DND-41 (cell line): ENCODE measurements around the gene MTR.

ENCODE experiments used
- ATAC-seq: fragments of 200-7000 bp; cut with Tn5 transposase; 3 replicates; pipeline ENCODE4 v1.9.1; 2021; ENCODE audit warnings: low read depth; ENCODE audit not compliant: insufficient read depth
- DNase-seq: peaks from one replicate; pipeline ENCODE4 v3.0.0-alpha.2; 2020
- H2AFZ ChIP-seq: 2 replicates; pipeline ENCODE4 v1.6.0; 2012; ENCODE audit warnings: low read depth, low read length
- H3K27ac ChIP-seq: 2 replicates; pipeline ENCODE4 v1.5.1; 2012; ENCODE audit warnings: low read length, inconsistent platforms
- H3K27me3 ChIP-seq: fragments of 200-600 bp; sonication (generic); 2 replicates; pipeline ENCODE4 v1.6.0; 2012; ENCODE audit warnings: low read length, mild to moderate bottlenecking, inconsistent platforms; ENCODE audit not compliant: insufficient read depth, poor library complexity
- H3K36me3 ChIP-seq: 2 replicates; pipeline ENCODE4 v1.5.1; 2012; ENCODE audit warnings: low read length, inconsistent platforms; ENCODE audit not compliant: insufficient read depth
- H3K4me1 ChIP-seq: 2 replicates; pipeline ENCODE4 v1.5.1; 2012; ENCODE audit warnings: mild to moderate bottlenecking, low read length; ENCODE audit not compliant: insufficient read depth
- H3K4me2 ChIP-seq: 2 replicates; pipeline ENCODE4 v1.6.0; 2012; ENCODE audit warnings: mild to moderate bottlenecking, moderate library complexity, low read length, inconsistent platforms; ENCODE audit not compliant: insufficient read depth
- H3K4me3 ChIP-seq, 2 experiments: fragments of 200-600 bp in 1 of 2; shearing (Covaris generic) in 1 of 2; 2 replicates each; pipeline ENCODE4 v1.5.1; 2012 to 2016; ENCODE audit warnings: inconsistent platforms in 2 of 2, low read length in 2 of 2, mild to moderate bottlenecking in 2 of 2, low read depth in 1 of 2, moderate library complexity in 1 of 2
- H3K79me2 ChIP-seq: 2 replicates; pipeline ENCODE4 v1.6.0; 2012; ENCODE audit warnings: low read length, inconsistent platforms; ENCODE audit not compliant: insufficient read depth
- H3K9ac ChIP-seq: 2 replicates; pipeline ENCODE4 v1.6.0; 2012; ENCODE audit warnings: low read depth, mild to moderate bottlenecking, inconsistent platforms, low read length, moderate library complexity
- H3K9me3 ChIP-seq: 2 replicates; pipeline ENCODE4 v1.5.1; 2012; ENCODE audit warnings: low read length, moderate library complexity, mild to moderate bottlenecking, inconsistent platforms; ENCODE audit not compliant: insufficient read depth, severe bottlenecking
- H4K20me1 ChIP-seq: 2 replicates; pipeline ENCODE4 v1.6.0; 2012; ENCODE audit warnings: low read length; ENCODE audit not compliant: insufficient read depth
- EZH2 ChIP-seq: IDR thresholded peaks from 3 replicates; pipeline ENCODE4 v1.6.1; 2012; ENCODE audit warnings: borderline replicate concordance, low read depth, mild to moderate bottlenecking, moderate library complexity, low read length, inconsistent platforms; ENCODE audit not compliant: severe bottlenecking
- TF ChIP-seq, protein P1 (sequence below): IDR thresholded peaks from 2 replicates; pipeline ENCODE4 v1.5.1; 2012; ENCODE audit warnings: borderline replicate concordance, low read length, moderate library complexity, mild to moderate bottlenecking; ENCODE audit not compliant: poor library complexity, severe bottlenecking; ENCODE audit errors: extremely low read depth

The MTR gene

DNA sequence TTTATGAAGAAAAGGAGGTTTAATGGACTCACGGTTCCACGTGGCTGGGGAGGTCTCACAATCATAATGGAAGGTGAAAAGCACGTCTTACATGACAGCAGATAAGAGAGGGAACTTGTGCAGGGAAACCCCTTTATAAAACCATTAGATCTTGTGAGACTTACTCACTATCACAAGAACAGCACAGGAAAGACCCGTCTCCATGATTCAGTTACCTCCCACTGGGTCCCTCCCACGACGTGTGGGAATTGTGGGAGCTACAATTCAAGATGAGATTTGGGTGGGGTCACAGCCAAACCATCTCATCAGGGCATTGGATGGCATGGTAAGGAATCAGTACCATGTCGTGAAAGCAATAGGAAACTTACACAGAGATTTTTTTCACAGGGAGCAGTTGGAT lies 63.1 kb downstream of the MTR start:
- ATAC-seq (no peak), DNase-seq (no peak)
- TF ChIP-seq, protein P1, sequence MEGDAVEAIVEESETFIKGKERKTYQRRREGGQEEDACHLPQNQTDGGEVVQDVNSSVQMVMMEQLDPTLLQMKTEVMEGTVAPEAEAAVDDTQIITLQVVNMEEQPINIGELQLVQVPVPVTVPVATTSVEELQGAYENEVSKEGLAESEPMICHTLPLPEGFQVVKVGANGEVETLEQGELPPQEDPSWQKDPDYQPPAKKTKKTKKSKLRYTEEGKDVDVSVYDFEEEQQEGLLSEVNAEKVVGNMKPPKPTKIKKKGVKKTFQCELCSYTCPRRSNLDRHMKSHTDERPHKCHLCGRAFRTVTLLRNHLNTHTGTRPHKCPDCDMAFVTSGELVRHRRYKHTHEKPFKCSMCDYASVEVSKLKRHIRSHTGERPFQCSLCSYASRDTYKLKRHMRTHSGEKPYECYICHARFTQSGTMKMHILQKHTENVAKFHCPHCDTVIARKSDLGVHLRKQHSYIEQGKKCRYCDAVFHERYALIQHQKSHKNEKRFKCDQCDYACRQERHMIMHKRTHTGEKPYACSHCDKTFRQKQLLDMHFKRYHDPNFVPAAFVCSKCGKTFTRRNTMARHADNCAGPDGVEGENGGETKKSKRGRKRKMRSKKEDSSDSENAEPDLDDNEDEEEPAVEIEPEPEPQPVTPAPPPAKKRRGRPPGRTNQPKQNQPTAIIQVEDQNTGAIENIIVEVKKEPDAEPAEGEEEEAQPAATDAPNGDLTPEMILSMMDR = no peak
- TF ChIP-seq EZH2 = no peak
- no peaks in the 10 kb centered on the region for H3K27me3 ChIP-seq
- H3K4me1 ChIP-seq = no peaks in the 10 kb centered on the region
- H2AFZ ChIP-seq = no peak overlapping the region
- no peak overlapping the region for H3K27ac ChIP-seq
- H3K9ac ChIP-seq = no peak overlapping the region
- no peaks in the 10 kb centered on the region for H3K9me3 ChIP-seq
- no peaks in the 10 kb centered on the region for H4K20me1 ChIP-seq
- no peak overlapping the region for H3K4me2 ChIP-seq
- peaks cover 91% of the 10 kb centered on the region for H3K36me3 ChIP-seq
- no peak overlapping the region for H3K4me3 ChIP-seq
- no peaks in the 10 kb centered on the region for H3K79me2 ChIP-seq

DNA sequence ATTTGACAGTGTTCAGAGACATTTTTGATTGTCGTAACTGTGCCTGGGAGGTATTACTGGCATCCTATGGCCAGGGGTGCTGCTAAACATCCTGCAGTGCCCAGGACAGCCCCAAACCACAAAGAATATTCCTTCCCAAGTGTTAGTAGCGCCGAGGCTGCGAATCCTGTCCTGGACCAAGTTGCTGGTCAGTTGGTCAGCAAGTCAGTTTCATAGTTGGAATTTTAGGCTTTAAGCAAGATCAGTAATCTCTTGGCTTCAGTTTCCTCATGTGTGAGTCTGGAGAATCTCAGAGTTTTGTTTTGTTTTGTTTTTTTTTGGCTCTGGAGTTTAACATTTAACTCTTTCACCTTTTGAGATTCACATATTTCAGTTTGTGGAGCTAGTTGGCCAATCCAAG lies 65.0 kb downstream of the MTR start:
- Histone ChIP-seq H3K4me2 (no peak overlapping the region), H3K79me2 (no peaks in the 10 kb centered on the region), H2AFZ (no peak overlapping the region), H3K4me1 (no peaks in the 10 kb centered on the region), H3K27ac (no peak overlapping the region), H3K9me3 (no peaks in the 10 kb centered on the region), H3K27me3 (no peaks in the 10 kb centered on the region), H3K36me3 (peaks cover 90% of the 10 kb centered on the region), H3K4me3 (no peak overlapping the region), H3K9ac (no peak overlapping the region), H4K20me1 (no peaks in the 10 kb centered on the region)
- TF ChIP-seq EZH2 = no peak
- TF ChIP-seq, protein P1 = no peak
- DNase-seq = no peak
- ATAC-seq = no peak

DNA sequence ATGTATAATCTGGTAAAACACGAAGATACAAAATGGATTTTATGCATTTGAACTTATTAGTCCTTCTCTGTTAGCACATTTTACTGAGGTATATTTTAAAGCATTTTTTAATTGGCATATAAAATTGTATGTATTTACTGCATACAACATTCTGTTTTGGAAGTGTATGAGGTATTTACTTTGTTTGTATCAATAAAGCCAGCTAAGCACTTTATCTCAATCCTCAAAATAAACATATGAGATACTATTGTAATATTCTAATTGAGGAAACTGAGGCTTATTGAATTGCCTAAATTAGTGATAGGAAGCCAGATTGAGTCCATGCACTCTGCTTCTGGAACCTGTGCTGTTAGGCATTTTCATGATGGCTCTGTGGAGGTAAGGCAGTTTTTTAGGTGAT lies 65.6 kb downstream of the MTR start:
- H3K79me2 ChIP-seq = no peaks in the 10 kb centered on the region
- no peak overlapping the region for H3K9ac ChIP-seq
- no peak overlapping the region for H2AFZ ChIP-seq
- no peak overlapping the region for H3K4me2 ChIP-seq
- DNase-seq = no peak
- TF ChIP-seq EZH2 = no peak
- TF ChIP-seq, protein P1 = no peak
- no peaks in the 10 kb centered on the region for H3K9me3 ChIP-seq
- H3K36me3 ChIP-seq = peaks cover 90% of the 10 kb centered on the region
- no peak for ATAC-seq
- H3K4me3 ChIP-seq = no peak overlapping the region
- no peak overlapping the region for H3K27ac ChIP-seq
- H3K4me1 ChIP-seq = no peaks in the 10 kb centered on the region
- no peaks in the 10 kb centered on the region for H3K27me3 ChIP-seq
- no peaks in the 10 kb centered on the region for H4K20me1 ChIP-seq
